IMR-90 (cell line): ENCODE measurements around the gene EHHADH.

Experiments
- CEBPB ChIP-seq: IDR thresholded peaks from 2 replicates; pipeline ENCODE4 v1.6.1; 2012; ENCODE audit warnings: low read depth, low read length, improper control_type of control experiment
- CHD1 ChIP-seq: IDR thresholded peaks from 2 replicates; pipeline ENCODE4 v1.6.1; 2012; ENCODE audit warnings: low read depth, low read length, improper control_type of control experiment
- CTCF ChIP-seq: conservative IDR thresholded peaks from 2 replicates; pipeline ENCODE4 v1.5.1; 2012; ENCODE audit warnings: mild to moderate bottlenecking, low read depth, low read length, improper control_type of control experiment
- ELK1 ChIP-seq: fragments of 150-350 bp; IDR thresholded peaks from 2 replicates; pipeline ENCODE4 v1.6.1; 2016; ENCODE audit warnings: low read depth, mild to moderate bottlenecking, low read length, moderate library complexity, borderline replicate concordance
- FOS ChIP-seq: fragments of 150-350 bp; IDR thresholded peaks from 2 replicates; pipeline ENCODE4 v1.6.1; 2016; ENCODE audit warnings: low read depth, low read length
- MAFK ChIP-seq: IDR thresholded peaks from 2 replicates; pipeline ENCODE4 v1.6.1; 2012; ENCODE audit warnings: low read depth, low read length, improper control_type of control experiment
- MAZ ChIP-seq: IDR thresholded peaks from 2 replicates; pipeline ENCODE4 v1.6.1; 2012; ENCODE audit warnings: low read depth, mild to moderate bottlenecking, low read length, improper control_type of control experiment, moderate library complexity, borderline replicate concordance
- NFE2L2 ChIP-seq: fragments of 150-350 bp; IDR thresholded peaks from 2 replicates; pipeline ENCODE4 v1.6.1; 2016; ENCODE audit warnings: low read depth, mild to moderate bottlenecking, low read length
- POLR2A ChIP-seq: IDR thresholded peaks from 2 replicates; pipeline ENCODE4 v1.6.1; 2012; ENCODE audit warnings: mild to moderate bottlenecking, low read depth, low read length
- RCOR1 ChIP-seq: IDR thresholded peaks from 2 replicates; pipeline ENCODE4 v1.6.1; 2012; ENCODE audit warnings: mild to moderate bottlenecking, low read length, improper control_type of control experiment; ENCODE audit not compliant: insufficient replicate concordance
- RFX5 ChIP-seq: IDR thresholded peaks from 2 replicates; pipeline ENCODE4 v1.8.0; 2012; ENCODE audit warnings: low read depth, mild to moderate bottlenecking, low read length, moderate library complexity
- SMC3 ChIP-seq: fragments of 150-350 bp; IDR thresholded peaks from 2 replicates; pipeline ENCODE4 v1.6.1; 2016; ENCODE audit warnings: low read depth, mild to moderate bottlenecking, antibody characterized with exemption, low read length, moderate library complexity
- USF2 ChIP-seq: fragments of 150-350 bp; IDR thresholded peaks from 2 replicates; pipeline ENCODE4 v1.6.1; 2017; ENCODE audit warnings: mild to moderate bottlenecking, antibody characterized with exemption, low read length, low read depth

- TF ChIP-seq CTCF = no peak
- no peak for TF ChIP-seq RFX5
- TF ChIP-seq FOS = no peak
- no peak for TF ChIP-seq ELK1
- no peak for TF ChIP-seq POLR2A
- no peak for TF ChIP-seq USF2
- TF ChIP-seq SMC3 = no peak
- no peak for TF ChIP-seq NFE2L2
- TF ChIP-seq CEBPB = no peak
- TF ChIP-seq MAZ = no peak
- TF ChIP-seq MAFK = no peak
- no peak for TF ChIP-seq CHD1
- TF ChIP-seq RCOR1 = no peak
Observed at GRCh38 chr3:185242642-185243041, 11.2 kb downstream of the EHHADH start.
